Fibroblast of lung (primary cell): Measurements from ENCODE around the gene C1RL.

Experiments
- CTCF ChIP-seq, 2 donors: IDR thresholded peaks in 1 of 2; conservative IDR thresholded peaks in 1 of 2; 1 replicate in 1 of 2; 2 replicates in 1 of 2; pipeline ENCODE4 v1.5.1; 2011 to 2012; ENCODE audit warnings: low read length in 2 of 2, control low read depth in 1 of 2, inconsistent platforms in 1 of 2, low read depth in 1 of 2, mild to moderate bottlenecking in 1 of 2
- EZH2 ChIP-seq: IDR thresholded peaks from 2 replicates; pipeline ENCODE4 v1.5.1; 2012; ENCODE audit warnings: low read length, control low read depth, mild to moderate bottlenecking; ENCODE audit errors: missing control alignments

- TF ChIP-seq CTCF (conservative IDR thresholded peaks at IDR 0.05 in 1 of 2, IDR thresholded peaks at IDR 0.05 in 1 of 2; ENCODE audit: low read depth in 1 of 2, low read length in 2 of 2) (no peak), EZH2 (no peak)
These were observed 36.7 kb upstream of the C1RL start for GRCh38 chr12:7145671-7146070.
